Hematopoietic multipotent progenitor cell treated with erythropoietin and hydrocortisone succinate and interleukin-3 and kit ligand, for 6 days (in vitro differentiated cells): ENCODE measurements around the gene ZFP3.
"Not testable (repeated sequence)": the region's sequence is repeated elsewhere in the genome, so short reads cannot be mapped to it uniquely, and the experiment has no call there.

Source experiments
- DNase-seq: peaks from one replicate; pipeline ENCODE4 v3.0.0-alpha.2; 2015

Gene ZFP3

DNA sequence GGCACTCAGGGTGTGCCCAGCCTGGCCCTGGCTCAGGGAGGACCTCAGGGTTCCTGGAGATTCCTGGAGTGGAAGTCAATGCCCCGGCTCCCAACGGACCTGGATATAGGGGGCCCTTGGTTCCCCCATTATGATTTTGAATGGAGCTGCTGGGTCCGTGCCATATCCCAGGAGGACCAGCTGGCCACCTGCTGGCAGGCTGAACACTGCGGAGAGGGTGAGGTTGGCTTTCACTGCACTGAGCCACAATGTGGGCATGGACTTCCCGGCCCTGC is 61.1 kb downstream of the ZFP3 start:
- DNase-seq, result no peak

GRCh38 chr17:5142877-5143276 is 64.6 kb downstream of the ZFP3 start:
- DNase-seq, result not testable (repeated sequence)
